Mammary epithelial cell (primary cell): ENCODE measurements around the gene ANO2.

ENCODE experiments used
- CTCF ChIP-seq, 2 donors: IDR thresholded peaks in 1 of 2; conservative IDR thresholded peaks in 1 of 2; 2 replicates each; pipeline ENCODE4 v1.5.1; 2011 to 2012; ENCODE audit warnings: inconsistent platforms in 2 of 2, low read length in 2 of 2, mild to moderate bottlenecking in 2 of 2, control low read depth in 1 of 2, low read depth in 1 of 2; ENCODE audit not compliant: insufficient read depth in 1 of 2; ENCODE audit errors: extremely low read depth in 1 of 2
- EZH2 ChIP-seq: IDR thresholded peaks from 2 replicates; pipeline ENCODE4 v1.6.1; 2012; ENCODE audit warnings: low read length, inconsistent platforms, borderline replicate concordance

GRCh38 chr12:5612556-5613410, 332.3 kb downstream of the ANO2 start:
- TF ChIP-seq CTCF (conservative IDR thresholded peaks at IDR 0.05 in 1 of 2, IDR thresholded peaks at IDR 0.05 in 1 of 2; ENCODE audit: extremely low read depth in 1 of 2, insufficient read depth in 1 of 2, low read depth in 1 of 2, low read length in 2 of 2) (no peak), EZH2 (no peak)
